ENCODE results near the gene ACBD4.

DNA sequence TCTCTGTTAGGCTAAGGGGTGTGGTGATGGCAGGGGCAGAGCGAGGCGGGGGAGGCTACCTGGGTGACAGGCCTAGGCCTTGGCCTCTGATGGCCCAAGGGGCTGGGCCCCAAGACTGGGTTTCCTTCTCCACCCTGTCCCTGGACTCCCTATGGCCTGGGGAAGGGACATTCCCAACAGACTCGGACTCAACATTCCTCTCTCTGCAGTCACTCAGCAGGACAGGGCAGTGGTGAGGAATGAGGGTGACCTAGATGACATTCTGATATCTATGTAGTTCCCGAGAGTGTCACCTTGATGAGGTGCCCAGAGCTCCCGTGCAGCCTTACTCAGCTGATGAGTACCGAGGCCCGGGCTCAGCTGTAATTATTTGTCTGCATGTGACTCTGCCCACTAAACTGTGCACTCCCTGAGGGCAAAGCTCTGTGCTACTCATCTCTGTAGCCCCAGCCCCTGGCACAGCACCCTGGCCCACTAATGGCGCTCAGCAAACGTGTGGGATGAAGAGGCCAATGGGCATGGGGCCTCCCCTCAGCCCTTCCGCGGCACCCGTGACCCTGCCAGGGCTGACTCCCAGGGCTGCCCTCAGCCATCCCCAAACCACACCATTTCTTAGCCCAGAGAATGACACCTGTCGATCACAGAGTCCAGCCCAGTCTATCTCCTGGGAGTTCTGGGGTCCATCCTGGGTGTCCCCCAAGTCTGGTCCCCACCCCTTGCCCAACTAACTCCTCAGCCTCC lies 5.4 kb upstream of the ACBD4 start:
- no peak for TF ChIP-seq CTCF (IDR thresholded peaks at IDR 0.05)
- no peak for TF ChIP-seq POLR2A (IDR thresholded peaks at IDR 0.05)
